ENCODE results near the gene ESRRA. TPM values are rescaled to one million over a fixed set of nuclear protein-coding genes. Genes with fewer than 3 reads are reported as not detected.

Gene ESRRA
- total RNA-seq, 1 donor = 28.6 TPM

DNA sequence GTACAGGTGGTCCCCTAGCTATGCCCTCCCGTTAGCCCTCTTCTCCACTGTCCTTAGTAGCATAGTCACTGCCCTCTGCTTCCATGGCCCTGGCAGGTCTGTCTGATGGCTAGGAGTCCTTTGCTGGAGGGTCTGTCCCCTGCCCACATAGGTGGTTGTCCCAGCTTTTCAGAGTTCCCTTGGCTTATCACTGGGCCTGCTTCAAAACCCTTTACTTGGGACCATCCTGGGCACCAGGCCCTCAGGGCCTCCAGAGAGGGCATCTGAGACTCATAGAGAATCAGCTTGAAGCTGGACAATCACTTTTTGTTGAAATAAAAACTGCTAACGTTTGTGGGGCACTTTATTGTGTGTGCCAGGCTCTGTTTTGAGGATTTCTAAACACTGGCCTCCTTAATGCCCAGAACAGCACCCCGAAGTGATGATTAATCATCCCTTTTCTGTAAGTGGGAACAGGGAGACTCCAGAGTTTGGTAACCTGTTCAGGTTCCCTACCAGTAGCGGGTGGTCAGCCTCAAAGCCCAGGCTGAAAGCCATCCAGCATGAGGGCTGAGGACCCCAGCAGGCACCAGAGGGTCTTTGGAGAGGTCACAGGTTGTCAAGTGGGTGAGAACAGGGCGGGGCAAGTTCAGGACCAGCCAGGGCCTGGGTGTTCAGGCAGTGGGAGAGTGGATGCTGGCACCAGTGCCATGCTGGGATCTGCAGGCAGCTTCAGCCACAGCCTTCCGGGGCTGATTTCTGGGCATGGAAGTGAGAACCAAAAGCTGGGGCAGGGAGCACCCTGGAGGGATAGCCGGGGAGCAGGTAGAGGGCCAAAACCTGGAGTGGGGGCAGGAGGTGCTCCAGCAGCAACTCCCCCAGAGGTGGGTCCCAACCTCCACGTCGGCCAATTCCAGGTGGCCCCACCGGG lies 14.7 kb upstream of the ESRRA start:
- no peak overlapping the region for H3K27ac ChIP-seq (ENCODE audit: low read depth, low read length)
- peaks cover 6% of the 10 kb centered on the region for H3K79me2 ChIP-seq (ENCODE audit: insufficient read depth, low read length)
- TF ChIP-seq CTCF (IDR thresholded peaks at IDR 0.05; ENCODE audit: extremely low read depth, low read depth, low read length) = no peak
- H3K36me3 ChIP-seq (ENCODE audit: insufficient read depth, low read length) = no peaks in the 10 kb centered on the region
- peaks cover 56% of the 10 kb centered on the region for H3K27me3 ChIP-seq (ENCODE audit: insufficient read depth, low read length)
- no peak overlapping the region for H2AFZ ChIP-seq (ENCODE audit: low read length)
- H3K9me3 ChIP-seq (ENCODE audit: low read depth, low read length) = no peaks in the 10 kb centered on the region
- H4K20me1 ChIP-seq (ENCODE audit: insufficient read depth, low read length) = peaks cover 2% of the 10 kb centered on the region
- peaks cover 7% of the 10 kb centered on the region for H3K4me1 ChIP-seq (ENCODE audit: insufficient read depth, low read length)
- DNase-seq (ENCODE audit: insufficient read length, low spot score, missing footprints) = peak; percentile 81
- H3K4me3 ChIP-seq (ENCODE audit: insufficient read depth, low read length) = no peak overlapping the region
- H3K4me2 ChIP-seq (ENCODE audit: insufficient read depth, low read length) = no peak overlapping the region

DNA sequence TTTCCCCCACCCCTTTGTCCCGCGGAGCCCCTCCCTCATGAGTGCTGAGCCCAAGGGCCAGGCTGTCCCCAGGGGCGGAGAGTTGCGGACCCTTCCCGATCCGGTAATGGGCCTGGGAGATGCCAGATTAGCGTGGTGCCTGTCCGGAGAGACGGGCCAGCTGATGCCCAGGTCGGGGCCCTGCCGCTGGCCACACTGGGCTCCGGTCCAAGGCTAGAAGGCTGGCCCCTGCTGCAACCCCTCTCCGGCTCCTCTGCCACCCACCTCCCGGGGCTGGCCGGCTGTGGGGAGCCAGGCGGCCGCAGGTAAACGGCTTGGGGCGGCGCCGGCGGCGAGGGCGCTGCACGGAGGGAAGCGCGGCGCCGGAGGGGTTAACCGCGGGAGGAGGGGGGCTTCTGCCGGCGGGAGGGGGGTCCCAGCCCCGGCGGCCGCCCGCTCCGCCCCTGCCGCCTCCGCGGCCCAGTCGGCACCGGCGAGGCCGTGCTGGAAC lies 14.0 kb upstream of the ESRRA start, which contains the start of gene KCNK4:
Gene KCNK4, plus strand, starts transcription at position 41 of the 490 bp plus-strand sequence. CDS start 1,717 bp downstream, outside the sequence.
- Histone ChIP-seq H3K4me1 (ENCODE audit: insufficient read depth, low read length) (peaks cover 2% of the 10 kb centered on the region), H3K36me3 (ENCODE audit: insufficient read depth, low read length) (no peaks in the 10 kb centered on the region), H2AFZ (ENCODE audit: low read length) (no peak within 1 kb of the TSS), H3K4me3 (ENCODE audit: insufficient read depth, low read length) (peak within 1 kb of the TSS; percentile 47), H3K27me3 (ENCODE audit: insufficient read depth, low read length) (peaks cover 63% of the 10 kb centered on the region), H3K4me2 (ENCODE audit: insufficient read depth, low read length) (no peak within 1 kb of the TSS), H3K79me2 (ENCODE audit: insufficient read depth, low read length) (peaks cover 2% of the 10 kb centered on the region), H4K20me1 (ENCODE audit: insufficient read depth, low read length) (peaks cover 2% of the 10 kb centered on the region), H3K9me3 (ENCODE audit: low read depth, low read length) (no peaks in the 10 kb centered on the region), H3K27ac (ENCODE audit: low read depth, low read length) (no peak within 1 kb of the TSS)
- TF ChIP-seq CTCF (IDR thresholded peaks at IDR 0.05; ENCODE audit: extremely low read depth, low read depth, low read length) = no peak
- DNase-seq (ENCODE audit: insufficient read length, low spot score, missing footprints) = peak; percentile 64

DNA sequence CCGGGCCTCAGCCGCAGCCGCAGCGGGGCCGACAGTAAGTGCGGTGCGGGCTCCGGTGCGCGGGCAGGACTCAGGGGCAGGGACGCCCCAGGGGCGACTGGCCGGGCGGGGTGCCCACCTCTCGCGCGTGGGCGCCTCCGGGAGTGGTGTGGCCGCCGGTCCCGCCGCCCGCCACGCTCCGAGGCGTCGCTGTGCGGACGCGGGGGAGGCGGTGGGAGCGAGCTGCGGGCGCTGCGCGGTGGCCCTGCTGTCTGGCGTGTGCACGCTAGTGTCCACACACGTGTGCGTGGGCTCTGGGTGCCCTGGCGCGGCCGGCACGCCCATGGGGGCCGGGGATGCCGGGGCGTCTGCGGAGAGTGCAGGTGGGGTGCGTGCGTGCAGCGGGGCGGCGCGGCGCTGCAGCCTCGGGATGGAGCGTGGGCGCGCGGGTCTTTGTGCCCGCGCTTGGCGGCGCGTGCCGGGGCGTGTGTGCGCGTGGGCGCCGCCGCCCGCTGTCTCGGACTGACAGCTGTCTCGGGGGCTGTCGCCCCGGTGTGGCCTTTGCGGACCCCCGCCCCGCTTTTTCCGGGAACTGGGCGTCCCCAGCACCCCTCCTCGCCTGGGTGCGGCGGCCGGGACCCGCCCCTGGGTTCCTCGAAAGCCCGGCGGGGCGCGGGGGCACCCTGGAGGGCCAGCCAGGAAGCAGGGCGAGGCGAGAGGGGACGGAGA lies 13.4 kb upstream of the ESRRA start:
- peaks cover 69% of the 10 kb centered on the region for H3K27me3 ChIP-seq (ENCODE audit: insufficient read depth, low read length)
- no peak overlapping the region for H3K27ac ChIP-seq (ENCODE audit: low read depth, low read length)
- H3K9me3 ChIP-seq (ENCODE audit: low read depth, low read length) = no peaks in the 10 kb centered on the region
- H3K4me3 ChIP-seq (ENCODE audit: insufficient read depth, low read length) = peak overlapping the region; percentile 47
- TF ChIP-seq CTCF (IDR thresholded peaks at IDR 0.05; ENCODE audit: extremely low read depth, low read depth, low read length) = no peak
- H3K36me3 ChIP-seq (ENCODE audit: insufficient read depth, low read length) = no peaks in the 10 kb centered on the region
- H2AFZ ChIP-seq (ENCODE audit: low read length) = no peak overlapping the region
- DNase-seq (ENCODE audit: insufficient read length, low spot score, missing footprints) = peak; percentile 82
- H3K4me2 ChIP-seq (ENCODE audit: insufficient read depth, low read length) = no peak overlapping the region
- H3K79me2 ChIP-seq (ENCODE audit: insufficient read depth, low read length) = no peaks in the 10 kb centered on the region
- H4K20me1 ChIP-seq (ENCODE audit: insufficient read depth, low read length) = peaks cover 2% of the 10 kb centered on the region
- H3K4me1 ChIP-seq (ENCODE audit: insufficient read depth, low read length) = no peaks in the 10 kb centered on the region

All from osteoblast (primary cell).